ENCODE data around the gene BFSP2. TPM values are rescaled to one million over a fixed set of nuclear protein-coding genes. Genes with fewer than 3 reads are reported as not detected.

BFSP2 gene
- total RNA-seq, 1 donor from 2014 or later: not detected

DNA sequence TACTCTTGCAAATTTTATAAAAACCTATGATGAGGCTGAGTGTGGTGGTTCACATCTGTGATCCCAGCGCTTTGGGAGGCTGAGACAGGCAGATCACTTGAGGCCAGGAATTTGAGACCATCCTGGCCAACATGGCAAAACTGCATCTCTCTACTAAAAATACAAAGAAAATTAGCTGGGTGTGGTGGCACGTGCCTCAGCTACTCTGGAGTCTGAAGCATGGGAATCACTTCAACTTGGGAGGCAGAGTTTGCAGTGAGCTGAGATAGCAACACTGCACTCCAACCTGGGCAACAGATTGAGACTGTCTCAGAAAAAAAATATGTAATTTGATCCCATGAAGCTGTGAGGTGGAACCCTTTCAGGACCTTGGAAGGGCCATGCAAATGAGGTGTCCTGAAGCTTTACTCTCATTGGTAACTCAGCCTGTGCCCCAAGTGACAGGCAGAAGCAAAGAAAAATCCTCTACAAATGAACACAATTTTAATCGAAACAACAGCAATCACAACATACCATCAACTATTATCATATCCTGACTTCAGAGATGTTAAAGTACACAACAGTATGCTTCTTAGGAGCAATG is 89.0 kb downstream of the BFSP2 start:
- TF ChIP-seq, protein P1, sequence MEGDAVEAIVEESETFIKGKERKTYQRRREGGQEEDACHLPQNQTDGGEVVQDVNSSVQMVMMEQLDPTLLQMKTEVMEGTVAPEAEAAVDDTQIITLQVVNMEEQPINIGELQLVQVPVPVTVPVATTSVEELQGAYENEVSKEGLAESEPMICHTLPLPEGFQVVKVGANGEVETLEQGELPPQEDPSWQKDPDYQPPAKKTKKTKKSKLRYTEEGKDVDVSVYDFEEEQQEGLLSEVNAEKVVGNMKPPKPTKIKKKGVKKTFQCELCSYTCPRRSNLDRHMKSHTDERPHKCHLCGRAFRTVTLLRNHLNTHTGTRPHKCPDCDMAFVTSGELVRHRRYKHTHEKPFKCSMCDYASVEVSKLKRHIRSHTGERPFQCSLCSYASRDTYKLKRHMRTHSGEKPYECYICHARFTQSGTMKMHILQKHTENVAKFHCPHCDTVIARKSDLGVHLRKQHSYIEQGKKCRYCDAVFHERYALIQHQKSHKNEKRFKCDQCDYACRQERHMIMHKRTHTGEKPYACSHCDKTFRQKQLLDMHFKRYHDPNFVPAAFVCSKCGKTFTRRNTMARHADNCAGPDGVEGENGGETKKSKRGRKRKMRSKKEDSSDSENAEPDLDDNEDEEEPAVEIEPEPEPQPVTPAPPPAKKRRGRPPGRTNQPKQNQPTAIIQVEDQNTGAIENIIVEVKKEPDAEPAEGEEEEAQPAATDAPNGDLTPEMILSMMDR (IDR thresholded peaks at IDR 0.05; ENCODE audit: partially characterized antibody, unreplicated experiment): no peak
- H3K9me3 Mint-ChIP-seq (ENCODE audit: unreplicated experiment): peaks cover 6% of the 10 kb centered on the region
- H3K36me3 Mint-ChIP-seq (ENCODE audit: unreplicated experiment): peaks cover 26% of the 10 kb centered on the region
- H3K4me3 Mint-ChIP-seq (ENCODE audit: unreplicated experiment): no peak overlapping the region
- peaks cover 6% of the 10 kb centered on the region for H3K27me3 Mint-ChIP-seq (ENCODE audit: unreplicated experiment)
- H3K27ac Mint-ChIP-seq (ENCODE audit: unreplicated experiment): no peak overlapping the region
- H3K4me1 Mint-ChIP-seq (ENCODE audit: low read depth, unreplicated experiment): no peaks in the 10 kb centered on the region
- DNase-seq: no peak

DNA sequence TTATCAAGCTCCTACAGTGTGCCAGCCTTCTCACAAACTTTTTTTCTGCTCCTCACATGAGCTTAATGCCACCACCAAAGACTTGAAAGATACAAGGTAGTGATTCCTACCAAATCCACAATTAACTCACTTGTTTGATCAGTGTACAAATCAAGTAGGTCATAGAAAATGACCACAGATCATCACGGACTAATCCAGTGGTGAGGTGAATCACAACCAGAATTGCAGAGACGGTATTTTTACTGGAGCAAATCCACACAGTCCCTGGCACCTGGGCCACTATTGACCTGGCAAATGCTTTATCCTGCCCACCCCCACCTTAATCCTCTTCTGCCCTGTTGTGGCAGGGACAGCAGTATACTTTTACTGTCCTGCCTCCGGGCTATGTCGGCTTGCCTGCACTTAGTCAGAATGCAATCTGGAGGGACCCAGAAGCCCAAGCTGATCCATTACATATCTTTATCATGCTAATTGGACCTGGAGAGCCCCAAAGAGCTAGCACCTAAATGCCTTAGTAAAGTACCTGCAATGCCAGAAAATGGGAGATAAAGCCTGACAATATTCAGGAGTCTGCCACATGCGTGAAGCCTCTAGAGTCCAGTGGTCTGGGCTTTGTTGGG is 89.7 kb downstream of the BFSP2 start:
- Mint-ChIP-seq H3K9me3 (ENCODE audit: unreplicated experiment) (peaks cover 6% of the 10 kb centered on the region), H3K4me1 (ENCODE audit: low read depth, unreplicated experiment) (no peaks in the 10 kb centered on the region), H3K4me3 (ENCODE audit: unreplicated experiment) (no peak overlapping the region), H3K27me3 (ENCODE audit: unreplicated experiment) (peaks cover 6% of the 10 kb centered on the region), H3K36me3 (ENCODE audit: unreplicated experiment) (peaks cover 26% of the 10 kb centered on the region), H3K27ac (ENCODE audit: unreplicated experiment) (no peak overlapping the region)
- TF ChIP-seq, protein P1 (IDR thresholded peaks at IDR 0.05; ENCODE audit: partially characterized antibody, unreplicated experiment): no peak
- no peak for DNase-seq

DNA sequence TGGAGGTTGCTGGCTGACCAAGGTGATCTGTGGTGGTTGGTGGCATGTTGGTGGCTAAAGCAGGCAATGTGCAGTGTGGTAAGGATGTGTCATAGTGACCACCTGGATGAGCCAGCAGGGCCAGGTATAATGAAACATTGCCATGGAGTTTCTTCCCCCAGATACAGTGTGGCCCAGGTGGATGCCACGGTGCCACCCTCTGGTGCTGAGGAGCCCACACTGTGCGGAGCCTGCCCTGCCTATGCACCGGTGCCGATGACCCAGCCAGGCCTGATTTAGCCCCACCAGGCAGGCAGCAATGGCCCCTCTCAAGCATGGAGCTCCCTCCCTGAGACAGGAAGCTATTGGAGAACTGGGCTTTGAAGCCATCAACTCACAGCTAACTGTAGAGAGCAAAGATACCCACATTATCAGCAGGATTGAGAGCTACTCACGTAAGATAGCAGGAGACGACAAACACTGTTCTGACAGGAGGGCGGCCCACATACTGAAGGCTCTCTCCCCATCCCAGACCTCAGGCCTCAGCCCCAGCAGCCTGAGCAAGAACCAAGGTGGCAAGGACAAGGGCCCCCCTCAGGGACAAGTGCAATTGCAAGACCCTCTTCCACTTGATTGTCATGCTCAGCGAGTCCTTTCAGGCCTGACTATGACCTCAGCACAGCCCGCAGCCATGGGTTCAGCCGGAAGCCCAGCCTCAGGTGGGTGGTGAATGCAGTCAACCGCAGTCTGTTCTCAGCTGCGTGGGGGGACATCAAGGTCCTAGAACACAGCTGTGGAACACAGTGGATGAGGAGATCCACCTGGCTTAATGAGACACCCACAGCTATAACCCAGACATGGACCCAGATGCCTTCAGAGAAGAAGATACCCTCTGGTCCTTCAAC is 90.9 kb downstream of the BFSP2 start:
- Mint-ChIP-seq H3K4me1 (ENCODE audit: low read depth, unreplicated experiment) (no peaks in the 10 kb centered on the region), H3K4me3 (ENCODE audit: unreplicated experiment) (no peak overlapping the region), H3K36me3 (ENCODE audit: unreplicated experiment) (peaks cover 21% of the 10 kb centered on the region), H3K9me3 (ENCODE audit: unreplicated experiment) (peaks cover 2% of the 10 kb centered on the region), H3K27ac (ENCODE audit: unreplicated experiment) (no peak overlapping the region), H3K27me3 (ENCODE audit: unreplicated experiment) (peaks cover 2% of the 10 kb centered on the region)
- DNase-seq: no peak
- TF ChIP-seq, protein P1 (IDR thresholded peaks at IDR 0.05; ENCODE audit: partially characterized antibody, unreplicated experiment): no peak

DNA sequence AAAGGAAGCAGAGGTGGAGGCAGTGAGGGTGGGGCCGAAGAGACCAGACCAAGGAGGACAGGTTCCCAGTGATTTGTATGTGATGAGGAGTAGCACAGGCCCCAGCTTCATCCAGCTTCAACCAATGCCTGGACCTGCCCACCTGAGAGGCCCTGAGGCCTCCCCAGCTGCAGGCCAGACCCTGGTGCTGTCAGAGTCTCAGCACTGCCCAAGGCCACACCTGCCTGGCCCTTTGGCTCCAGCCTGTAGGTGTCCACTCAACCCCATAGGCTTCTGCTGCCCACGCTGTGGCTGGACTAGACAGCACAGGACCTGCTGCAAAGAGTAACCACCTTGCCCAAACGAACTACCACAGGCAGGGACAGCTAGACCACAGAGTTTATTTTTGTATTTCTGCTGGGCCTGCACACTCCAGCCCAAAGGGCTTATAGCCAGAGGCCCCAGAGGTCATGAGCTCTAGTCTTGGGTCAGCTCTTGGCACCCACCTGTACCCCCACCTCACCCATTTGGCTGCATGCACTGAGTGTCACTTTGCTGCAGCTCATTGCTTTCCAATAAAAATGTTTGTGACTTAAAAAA is 91.7 kb downstream of the BFSP2 start:
- Mint-ChIP-seq H3K36me3 (ENCODE audit: unreplicated experiment) (peaks cover 19% of the 10 kb centered on the region), H3K4me1 (ENCODE audit: low read depth, unreplicated experiment) (no peaks in the 10 kb centered on the region), H3K27me3 (ENCODE audit: unreplicated experiment) (peaks cover 2% of the 10 kb centered on the region), H3K27ac (ENCODE audit: unreplicated experiment) (no peak overlapping the region), H3K4me3 (ENCODE audit: unreplicated experiment) (no peak overlapping the region), H3K9me3 (ENCODE audit: unreplicated experiment) (peaks cover under 1% of the 10 kb centered on the region)
- DNase-seq: no peak
- TF ChIP-seq, protein P1 (IDR thresholded peaks at IDR 0.05; ENCODE audit: partially characterized antibody, unreplicated experiment): no peak

All from glutamatergic neuron (in vitro differentiated cells).